ENCODE data around the gene RASA3.

- TF ChIP-seq, protein P1, sequence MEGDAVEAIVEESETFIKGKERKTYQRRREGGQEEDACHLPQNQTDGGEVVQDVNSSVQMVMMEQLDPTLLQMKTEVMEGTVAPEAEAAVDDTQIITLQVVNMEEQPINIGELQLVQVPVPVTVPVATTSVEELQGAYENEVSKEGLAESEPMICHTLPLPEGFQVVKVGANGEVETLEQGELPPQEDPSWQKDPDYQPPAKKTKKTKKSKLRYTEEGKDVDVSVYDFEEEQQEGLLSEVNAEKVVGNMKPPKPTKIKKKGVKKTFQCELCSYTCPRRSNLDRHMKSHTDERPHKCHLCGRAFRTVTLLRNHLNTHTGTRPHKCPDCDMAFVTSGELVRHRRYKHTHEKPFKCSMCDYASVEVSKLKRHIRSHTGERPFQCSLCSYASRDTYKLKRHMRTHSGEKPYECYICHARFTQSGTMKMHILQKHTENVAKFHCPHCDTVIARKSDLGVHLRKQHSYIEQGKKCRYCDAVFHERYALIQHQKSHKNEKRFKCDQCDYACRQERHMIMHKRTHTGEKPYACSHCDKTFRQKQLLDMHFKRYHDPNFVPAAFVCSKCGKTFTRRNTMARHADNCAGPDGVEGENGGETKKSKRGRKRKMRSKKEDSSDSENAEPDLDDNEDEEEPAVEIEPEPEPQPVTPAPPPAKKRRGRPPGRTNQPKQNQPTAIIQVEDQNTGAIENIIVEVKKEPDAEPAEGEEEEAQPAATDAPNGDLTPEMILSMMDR (IDR thresholded peaks at IDR 0.05; ENCODE audit: insufficient read depth, low read length) = no peak
- no peak for TF ChIP-seq POLR2AphosphoS5 (IDR thresholded peaks at IDR 0.05; ENCODE audit: low read depth)
Measured at GRCh38 chr13:114119196-114119595, 13.2 kb downstream of the RASA3 start.
